Measurements from ENCODE around the gene WDR49. TPM values are rescaled to one million over a fixed set of nuclear protein-coding genes. Genes with fewer than 3 reads are reported as not detected.

The WDR49 gene
- total RNA-seq, 1 donor from 2014 or later: 1.2 TPM

GRCh38 chr3:167565489-167565888, 88.3 kb downstream of the WDR49 start:
- H3K27me3 Mint-ChIP-seq: no peaks in the 10 kb centered on the region
- no peak overlapping the region for H3K27ac Mint-ChIP-seq
- no peak for TF ChIP-seq CTCF (conservative IDR thresholded peaks at IDR 0.05)
- peaks cover 5% of the 10 kb centered on the region for H3K9me3 Mint-ChIP-seq
- no peaks in the 10 kb centered on the region for H3K36me3 Mint-ChIP-seq
- no peak overlapping the region for H3K4me3 Mint-ChIP-seq
- H3K4me1 Mint-ChIP-seq (ENCODE audit: unreplicated experiment): no peaks in the 10 kb centered on the region
- DNase-seq (ENCODE audit: extremely low spot score, unreplicated experiment): no peak

GRCh38 chr3:167564612-167565011, 89.1 kb downstream of the WDR49 start:
- Mint-ChIP-seq H3K27me3 (no peaks in the 10 kb centered on the region), H3K36me3 (no peaks in the 10 kb centered on the region), H3K4me1 (ENCODE audit: unreplicated experiment) (no peaks in the 10 kb centered on the region), H3K27ac (no peak overlapping the region), H3K4me3 (no peak overlapping the region), H3K9me3 (peaks cover 5% of the 10 kb centered on the region)
- no peak for TF ChIP-seq CTCF (conservative IDR thresholded peaks at IDR 0.05)
- DNase-seq (ENCODE audit: extremely low spot score, unreplicated experiment): no peak

GRCh38 chr3:167559924-167560323, 93.8 kb downstream of the WDR49 start:
- Mint-ChIP-seq H3K9me3 (no peaks in the 10 kb centered on the region), H3K27me3 (no peaks in the 10 kb centered on the region), H3K4me3 (no peak overlapping the region), H3K4me1 (ENCODE audit: unreplicated experiment) (no peaks in the 10 kb centered on the region), H3K27ac (no peak overlapping the region), H3K36me3 (no peaks in the 10 kb centered on the region)
- DNase-seq (ENCODE audit: extremely low spot score, unreplicated experiment): no peak
- no peak for TF ChIP-seq CTCF (conservative IDR thresholded peaks at IDR 0.05)

- Mint-ChIP-seq H3K4me3 (no peak overlapping the region), H3K27ac (no peak overlapping the region), H3K9me3 (no peaks in the 10 kb centered on the region), H3K36me3 (no peaks in the 10 kb centered on the region), H3K4me1 (ENCODE audit: unreplicated experiment) (no peaks in the 10 kb centered on the region), H3K27me3 (no peaks in the 10 kb centered on the region)
- no peak for TF ChIP-seq CTCF (conservative IDR thresholded peaks at IDR 0.05)
- DNase-seq (ENCODE audit: extremely low spot score, unreplicated experiment): no peak
Observed at GRCh38 chr3:167554898-167555297, 98.8 kb downstream of the WDR49 start.

GRCh38 chr3:167538081-167538480, 115.7 kb downstream of the WDR49 start:
- no peak for TF ChIP-seq CTCF (conservative IDR thresholded peaks at IDR 0.05)
- peaks cover 3% of the 10 kb centered on the region for H3K9me3 Mint-ChIP-seq
- no peaks in the 10 kb centered on the region for H3K27me3 Mint-ChIP-seq
- H3K27ac Mint-ChIP-seq: no peak overlapping the region
- no peaks in the 10 kb centered on the region for H3K4me1 Mint-ChIP-seq (ENCODE audit: unreplicated experiment)
- no peak for DNase-seq (ENCODE audit: extremely low spot score, unreplicated experiment)
- no peaks in the 10 kb centered on the region for H3K36me3 Mint-ChIP-seq
- no peak overlapping the region for H3K4me3 Mint-ChIP-seq

GRCh38 chr3:167521006-167521355, 132.8 kb downstream of the WDR49 start:
- Mint-ChIP-seq H3K36me3 (no peaks in the 10 kb centered on the region), H3K27me3 (no peaks in the 10 kb centered on the region), H3K9me3 (peaks cover 5% of the 10 kb centered on the region), H3K27ac (no peak overlapping the region), H3K4me1 (ENCODE audit: unreplicated experiment) (no peaks in the 10 kb centered on the region), H3K4me3 (no peak overlapping the region)
- no peak for TF ChIP-seq CTCF (conservative IDR thresholded peaks at IDR 0.05)
- DNase-seq (ENCODE audit: extremely low spot score, unreplicated experiment): no peak
